ENCODE data around the gene ARHGAP32. TPM values are rescaled to one million over a fixed set of nuclear protein-coding genes. Genes with fewer than 3 reads are reported as not detected.

Gene ARHGAP32
- total RNA-seq, 1 donor from 2014 or later, result 15.2 TPM

GRCh38 chr11:129214710-129215295 is 22.7 kb upstream of the ARHGAP32 start:
- Mint-ChIP-seq H3K9me3 (ENCODE audit: unreplicated experiment) (no peaks in the 10 kb centered on the region), H3K27ac (ENCODE audit: unreplicated experiment) (no peak overlapping the region), H3K4me3 (ENCODE audit: unreplicated experiment) (no peak overlapping the region), H3K27me3 (ENCODE audit: unreplicated experiment) (no peaks in the 10 kb centered on the region), H3K4me1 (ENCODE audit: unreplicated experiment) (peaks cover 10% of the 10 kb centered on the region), H3K36me3 (ENCODE audit: unreplicated experiment) (no peaks in the 10 kb centered on the region)
- TF ChIP-seq CTCF (IDR thresholded peaks at IDR 0.05), result no peak
- DNase-seq (ENCODE audit: extremely low spot score, unreplicated experiment), result no peak

GRCh38 chr11:129213261-129213660 is 21.1 kb upstream of the ARHGAP32 start:
- Mint-ChIP-seq H3K9me3 (ENCODE audit: unreplicated experiment) (no peaks in the 10 kb centered on the region), H3K27ac (ENCODE audit: unreplicated experiment) (no peak overlapping the region), H3K27me3 (ENCODE audit: unreplicated experiment) (no peaks in the 10 kb centered on the region), H3K4me1 (ENCODE audit: unreplicated experiment) (peaks cover 23% of the 10 kb centered on the region), H3K4me3 (ENCODE audit: unreplicated experiment) (no peak overlapping the region), H3K36me3 (ENCODE audit: unreplicated experiment) (no peaks in the 10 kb centered on the region)
- no peak for TF ChIP-seq CTCF (IDR thresholded peaks at IDR 0.05)
- DNase-seq (ENCODE audit: extremely low spot score, unreplicated experiment), result no peak

- Mint-ChIP-seq H3K36me3 (ENCODE audit: unreplicated experiment) (no peaks in the 10 kb centered on the region), H3K27me3 (ENCODE audit: unreplicated experiment) (no peaks in the 10 kb centered on the region), H3K4me3 (ENCODE audit: unreplicated experiment) (no peak overlapping the region), H3K4me1 (ENCODE audit: unreplicated experiment) (peaks cover 28% of the 10 kb centered on the region), H3K27ac (ENCODE audit: unreplicated experiment) (no peak overlapping the region), H3K9me3 (ENCODE audit: unreplicated experiment) (no peaks in the 10 kb centered on the region)
- no peak for TF ChIP-seq CTCF (IDR thresholded peaks at IDR 0.05)
- no peak for DNase-seq (ENCODE audit: extremely low spot score, unreplicated experiment)
Measured at GRCh38 chr11:129211397-129211796, 19.3 kb upstream of the ARHGAP32 start.

GRCh38 chr11:129210831-129211181 is 18.7 kb upstream of the ARHGAP32 start:
- peaks cover 28% of the 10 kb centered on the region for H3K4me1 Mint-ChIP-seq (ENCODE audit: unreplicated experiment)
- no peaks in the 10 kb centered on the region for H3K36me3 Mint-ChIP-seq (ENCODE audit: unreplicated experiment)
- no peak for DNase-seq (ENCODE audit: extremely low spot score, unreplicated experiment)
- TF ChIP-seq CTCF (IDR thresholded peaks at IDR 0.05), result no peak
- no peaks in the 10 kb centered on the region for H3K27me3 Mint-ChIP-seq (ENCODE audit: unreplicated experiment)
- no peak overlapping the region for H3K4me3 Mint-ChIP-seq (ENCODE audit: unreplicated experiment)
- no peaks in the 10 kb centered on the region for H3K9me3 Mint-ChIP-seq (ENCODE audit: unreplicated experiment)
- H3K27ac Mint-ChIP-seq (ENCODE audit: unreplicated experiment), result no peak overlapping the region

GRCh38 chr11:129209891-129210830 is 18.0 kb upstream of the ARHGAP32 start:
- Mint-ChIP-seq H3K4me1 (ENCODE audit: unreplicated experiment) (peaks cover 28% of the 10 kb centered on the region), H3K27me3 (ENCODE audit: unreplicated experiment) (no peaks in the 10 kb centered on the region), H3K36me3 (ENCODE audit: unreplicated experiment) (no peaks in the 10 kb centered on the region), H3K9me3 (ENCODE audit: unreplicated experiment) (no peaks in the 10 kb centered on the region), H3K4me3 (ENCODE audit: unreplicated experiment) (no peak overlapping the region), H3K27ac (ENCODE audit: unreplicated experiment) (no peak overlapping the region)
- TF ChIP-seq CTCF (IDR thresholded peaks at IDR 0.05), result no peak
- no peak for DNase-seq (ENCODE audit: extremely low spot score, unreplicated experiment)

Data from osteocyte (in vitro differentiated cells).